HepG2 (cell line): ENCODE results near the gene PRKCZ. TPM values are rescaled to one million over a fixed set of nuclear protein-coding genes. Genes with fewer than 3 reads are reported as not detected.

Experiments
- ATAC-seq: fragments of 200-7000 bp; cut with Tn5 transposase; 3 replicates; pipeline ENCODE4 v1.9.1; 2020; ENCODE audit warnings: mild to moderate bottlenecking, moderate library complexity
- BruUV-seq: library from RNA; stranded (reverse); fragments of 400-500 nt; replicated peaks from 2 replicates; lab custom pipeline; 2021; lab: Mats Ljungman, UMichigan
- CTCF ChIA-PET: fragments of 300-600 bp; formaldehyde crosslinking; extraction: SDS; loops from one replicate; lab custom pipeline; 2021; ENCODE audit warnings: low total read pairs, inconsistent platforms, low intra/inter-chr PET ratio; lab: Yijun Ruan, JAX
- POLR2A ChIA-PET: fragments of 350-600 bp; sonication (Branson Sonifier 250); formaldehyde crosslinking; loops from one replicate; lab custom pipeline; 2020; ENCODE audit warnings: antibody characterized with exemption, inconsistent platforms; lab: Yijun Ruan, JAX
- DNase-seq: peaks from one replicate; pipeline ENCODE4 v3.0.0-alpha.2; 2015; ENCODE audit warnings: low spot score
- FAIRE-seq: peaks from 3 replicates; lab custom pipeline; 2011; peaks lifted over from hg19 to GRCh38; lab: Jason Lieb, UNC
- H2AFZ ChIP-seq: one replicate; pipeline ENCODE4 v1.6.1; 2011; ENCODE audit warnings: low read length, inconsistent platforms
- H3K27ac ChIP-seq: fragments of 300-600 bp; 3 replicates; pipeline ENCODE4 v1.8.0; 2011; ENCODE audit warnings: mixed run types, mild to moderate bottlenecking, mixed read lengths, low read length, inconsistent platforms; ENCODE audit not compliant: insufficient read depth; ENCODE audit errors: extremely low read length
- H3K27me3 ChIP-seq, 2 experiments: fragments of 200-600 bp in 1 of 2; 2 replicates in 1 of 2; 3 replicates in 1 of 2; pipeline versions ENCODE4 v1.6.0 to v1.8.0; 2011; ENCODE audit warnings: low read length in 2 of 2, mild to moderate bottlenecking in 2 of 2, moderate library complexity in 2 of 2, inconsistent platforms in 1 of 2; ENCODE audit not compliant: insufficient read depth in 2 of 2, control insufficient read depth in 1 of 2
- H3K36me3 ChIP-seq, 2 experiments: fragments of 200-600 bp in 1 of 2; replicated peaks in 1 of 2; 2 replicates in 1 of 2; 3 replicates in 1 of 2; pipeline versions ENCODE4 v1.5.1 to v1.8.0; 2011; ENCODE audit warnings: low read length in 2 of 2, inconsistent platforms in 1 of 2; ENCODE audit not compliant: insufficient read depth in 2 of 2, control insufficient read depth in 1 of 2
- H3K4me1 ChIP-seq: 2 replicates; pipeline ENCODE4 v1.5.1; 2012; ENCODE audit warnings: low read length, inconsistent platforms; ENCODE audit not compliant: insufficient read depth
- H3K4me2 ChIP-seq: 2 replicates; pipeline ENCODE4 v1.6.0; 2011; ENCODE audit warnings: low read depth, low read length, inconsistent platforms
- H3K4me3 ChIP-seq, 3 experiments: fragments of 200-600 bp in 1 of 3; sonication (generic), shearing (Covaris generic) in 1 of 3; replicated peaks in 1 of 3; 2 replicates each; pipeline ENCODE4 v1.5.1; 2011 to 2016; ENCODE audit warnings: low read length in 3 of 3, inconsistent platforms in 2 of 3, low read depth in 2 of 3, mild to moderate bottlenecking in 2 of 3, control low read depth in 1 of 3, mixed read lengths in 1 of 3; ENCODE audit not compliant: insufficient read depth in 1 of 3
- H3K79me2 ChIP-seq: one replicate; pipeline ENCODE4 v1.6.1; 2011; ENCODE audit warnings: low read length, inconsistent platforms; ENCODE audit not compliant: insufficient read depth
- H3K9ac ChIP-seq: 2 replicates; pipeline ENCODE4 v1.6.0; 2011; ENCODE audit warnings: mild to moderate bottlenecking, low read depth, low read length, inconsistent platforms; ENCODE audit not compliant: insufficient read depth
- H3K9me3 ChIP-seq: 2 replicates; pipeline ENCODE4 v1.5.1; 2012; ENCODE audit warnings: mild to moderate bottlenecking, low read length
- H4K20me1 ChIP-seq: 2 replicates; pipeline ENCODE4 v1.6.0; 2011; ENCODE audit warnings: inconsistent platforms, mild to moderate bottlenecking, low read length, moderate library complexity; ENCODE audit not compliant: insufficient read depth
- ATAD3A ChIP-seq: sonication (generic); formaldehyde crosslinking; IDR thresholded peaks from 2 replicates; pipeline ENCODE4 v1.4.0; 2020; ENCODE audit warnings: missing genetic modification reagents
- BATF2 ChIP-seq: sonication (generic); formaldehyde crosslinking; IDR thresholded peaks from 2 replicates; pipeline ENCODE4 v1.8.0; 2022; ENCODE audit warnings: mild to moderate bottlenecking, missing genetic modification reagents, moderate library complexity
- FIP1L1 ChIP-seq: fragments of 200-400 bp; formaldehyde crosslinking; IDR thresholded peaks from 2 replicates; pipeline ENCODE4 v1.6.1; 2018; ENCODE audit warnings: low read depth, mild to moderate bottlenecking, low read length, moderate library complexity, borderline replicate concordance; ENCODE audit not compliant: insufficient read depth
- HCFC1 ChIP-seq: fragments of 150-350 bp; IDR thresholded peaks from 2 replicates; pipeline ENCODE4 v1.6.1; 2014; ENCODE audit warnings: low read depth, low read length
- HHEX ChIP-seq: IDR thresholded peaks from 2 replicates; pipeline ENCODE4 v1.6.1; 2016; ENCODE audit warnings: control low read depth
- HNRNPH1 ChIP-seq: fragments of 200-400 bp; formaldehyde crosslinking; optimal IDR thresholded peaks from 2 replicates; pipeline ENCODE3; 2017; ENCODE audit warnings: mild to moderate bottlenecking, low read depth, low read length
- PBX2 ChIP-seq: IDR thresholded peaks from 2 replicates; pipeline ENCODE4 v1.6.1; 2016; ENCODE audit warnings: control low read depth
- PCBP1 ChIP-seq: fragments of 200-400 bp; formaldehyde crosslinking; IDR thresholded peaks from 2 replicates; pipeline ENCODE4 v1.6.1; 2017; ENCODE audit warnings: mild to moderate bottlenecking, low read depth, low read length, borderline replicate concordance
- PRMT3 ChIP-seq: sonication (generic); formaldehyde crosslinking; IDR thresholded peaks from 2 replicates; pipeline ENCODE4 v1.8.1; 2022; ENCODE audit warnings: low read depth, mild to moderate bottlenecking, moderate library complexity, missing genetic modification reagents, borderline replicate concordance
- SP140L ChIP-seq: sonication (generic); formaldehyde crosslinking; IDR thresholded peaks from 2 replicates; pipeline ENCODE4 v1.4.0; 2020; ENCODE audit warnings: missing genetic modification reagents, borderline replicate concordance
- TCF7 ChIP-seq: sonication (generic); IDR thresholded peaks from 2 replicates; pipeline ENCODE4 v1.6.1; 2016; ENCODE audit warnings: antibody characterized with exemption, low read depth
- ZBTB34 ChIP-seq: sonication (generic); formaldehyde crosslinking; IDR thresholded peaks from 2 replicates; pipeline ENCODE4 v1.8.0; 2022; ENCODE audit warnings: mild to moderate bottlenecking, missing genetic modification reagents
- ZNF331 ChIP-seq: sonication (generic); formaldehyde crosslinking; IDR thresholded peaks from 2 replicates; pipeline ENCODE4 v1.4.0; 2020; ENCODE audit warnings: missing genetic modification reagents
- ZNF34 ChIP-seq: sonication (generic); formaldehyde crosslinking; IDR thresholded peaks from 2 replicates; pipeline ENCODE4 v1.4.0; 2020; ENCODE audit warnings: mild to moderate bottlenecking, missing genetic modification reagents, borderline replicate concordance
- ZNF549 ChIP-seq: sonication (generic); formaldehyde crosslinking; IDR thresholded peaks from 2 replicates; pipeline ENCODE4 v1.5.0; 2020; ENCODE audit warnings: missing genetic modification reagents
- ZNF552 ChIP-seq: sonication (generic); formaldehyde crosslinking; IDR thresholded peaks from 2 replicates; pipeline ENCODE4 v1.9.0; 2022; ENCODE audit warnings: missing genetic modification reagents, mild to moderate bottlenecking, borderline replicate concordance
- ZNF724P ChIP-seq: sonication (generic); formaldehyde crosslinking; IDR thresholded peaks from 2 replicates; pipeline ENCODE4 v1.8.0; 2022; ENCODE audit warnings: missing genetic modification reagents, borderline replicate concordance
- ZSCAN25 ChIP-seq: sonication (generic); formaldehyde crosslinking; IDR thresholded peaks from 2 replicates; pipeline ENCODE4 v1.8.0; 2022; ENCODE audit warnings: mild to moderate bottlenecking, missing genetic modification reagents
- ZZZ3 ChIP-seq: sonication (generic); formaldehyde crosslinking; IDR thresholded peaks from 2 replicates; pipeline ENCODE4 v1.4.0; 2020; ENCODE audit warnings: missing genetic modification reagents, mild to moderate bottlenecking, borderline replicate concordance
- WGBS: methylation state at CpG from one replicate; pipeline ENCODE4 v1.1.6; 2017; ENCODE audit warnings: low lambda C conversion rate; 5-methylcytosine and 5-hydroxymethylcytosine counted together
- in situ Hi-C: cut with HindIII; loops from 2 replicates; pipeline ENCODE4 v1.10.0; 2017; ENCODE audit warnings: low pct_unique_long_range_greater_than_20kb; ENCODE audit not compliant: extremely low pct_ligation_motif_present
- intact Hi-C: fragments of 100-400 bp; cut with micrococcal nuclease; formaldehyde crosslinking; loops from one replicate; pipeline ENCODE4 v1.10.0; 2022; ENCODE audit not compliant: unreplicated experiment
- polyA plus RNA-seq, 8 experiments: library from polyadenylated mRNA; depleted of rRNA in 3 of 8; stranded (reverse) in 7 of 8; unstranded in 1 of 8; fragments of >200 nt; fragmentation: Illumina TruSeq in 4 of 8; extraction: Trizol in 4 of 8; gene quantifications; 2 replicates each; pipeline versions ENCODE4 v1.2.1 to v1.2.3, GENCODE V29; 2011 to 2016; ENCODE audit warnings: low read depth in 4 of 8, missing spikeins in 1 of 8, mixed read lengths in 1 of 8; ENCODE audit not compliant: insufficient read depth in 1 of 8
- total RNA-seq, 5 experiments: library from RNA; depleted of rRNA; stranded (reverse); fragments of >200 nt; fragmentation: Illumina TruSeq; extraction: Trizol; gene quantifications; 2 replicates each; pipeline ENCODE4 v1.2.3, GENCODE V29; 2016; ENCODE audit warnings: low read depth in 1 of 5

PRKCZ gene
- total and polyA plus RNA-seq, 2 of the 13 experiments (the other 11 are each of a cell fraction or from before 2014, with no cell fraction given) = 34.7 to 85.2 TPM

GRCh38 chr1:2129256-2129943 lies 79.2 kb downstream of the PRKCZ start (continued):
- TF ChIP-seq PCBP1 (no peak), ZBTB34 (CRISPR knock-in tag) (no peak), HNRNPH1 (no peak)

GRCh38 chr1:2130156-2130555 lies 79.9 kb downstream of the PRKCZ start:
- POLR2A ChIA-PET = no interaction called here
- H3K4me1 ChIP-seq = peaks cover 31% of the 10 kb centered on the region
- no peak overlapping the region for H3K4me2 ChIP-seq
- H3K9me3 ChIP-seq = no peaks in the 10 kb centered on the region
- ATAC-seq (no peak), FAIRE-seq (no peak), DNase-seq (no peak)
- no TSS peak for BruUV-seq
- no peaks in the 10 kb centered on the region for H3K27me3 ChIP-seq
- H4K20me1 ChIP-seq = no peaks in the 10 kb centered on the region
- H3K36me3 ChIP-seq = no peaks in the 10 kb centered on the region
- H3K9ac ChIP-seq = no peak overlapping the region
- WGBS = over 99% methylated on average over 9 of the region's 10 CpGs
- no peak overlapping the region for H2AFZ ChIP-seq
- no peak overlapping the region for H3K4me3 ChIP-seq
- CTCF ChIA-PET = no interaction called here
- in situ Hi-C loops (no loop called here), intact Hi-C loops (no loop called here)
- H3K27ac ChIP-seq = no peak overlapping the region
- peaks cover 2% of the 10 kb centered on the region for H3K79me2 ChIP-seq
- TF ChIP-seq ATAD3A (CRISPR knock-in tag) (no peak), ZZZ3 (CRISPR knock-in tag) (no peak), ZNF724P (CRISPR knock-in tag) (no peak), HCFC1 (no peak), ZNF34 (no peak), SP140L (CRISPR knock-in tag) (no peak), ZSCAN25 (CRISPR knock-in tag) (no peak), TCF7 (no peak), FIP1L1 (no peak), ZNF549 (CRISPR knock-in tag) (no peak), ZNF552 (CRISPR knock-in tag) (no peak), BATF2 (CRISPR knock-in tag) (no peak), PRMT3 (no peak), PBX2 (CRISPR knock-in tag) (no peak), HHEX (CRISPR knock-in tag) (no peak), ZNF331 (CRISPR knock-in tag) (no peak)
